SK-N-SH (cell line): Measurements from ENCODE around the gene PPP1R36. TPM values are rescaled to one million over a fixed set of nuclear protein-coding genes. Genes with fewer than 3 reads are reported as not detected.

ENCODE experiments used
- CTCF ChIA-PET: fragments of 300-600, 350-600 bp; formaldehyde crosslinking; extraction: SDS; loops from one replicate; lab custom pipeline; 2021; lab: Yijun Ruan, JAX
- POLR2A ChIA-PET: fragments of 350-600 bp; sonication (Branson Sonifier 250); formaldehyde crosslinking; extraction: SDS; loops from one replicate; lab custom pipeline; 2020; ENCODE audit warnings: antibody characterized with exemption, inconsistent platforms; lab: Yijun Ruan, JAX
- DNase-seq: peaks from one replicate; pipeline ENCODE4 v3.0.0; 2012
- H2AFZ ChIP-seq: fragments of 200-600 bp; sonication (generic); 2 replicates; pipeline ENCODE4 v1.8.1; 2016; ENCODE audit warnings: antibody characterized with exemption, mild to moderate bottlenecking, low read depth
- H3F3A ChIP-seq: fragments of 200-600 bp; sonication (generic); replicated peaks from 2 replicates; pipeline ENCODE3; 2016; ENCODE audit warnings: antibody characterized with exemption, mild to moderate bottlenecking; ENCODE audit not compliant: insufficient read depth
- H3K27ac ChIP-seq, 2 experiments: fragments of 200-500 bp in 1 of 2; fragments of 200-600 bp in 1 of 2; sonication (Bioruptor generic) in 1 of 2; sonication (generic), shearing (Covaris generic) in 1 of 2; 2 replicates each; pipeline versions ENCODE4 v1.5.1 to v1.6.1; 2014 to 2016; ENCODE audit warnings: low read depth in 2 of 2, inconsistent platforms in 1 of 2, low read length in 1 of 2, mild to moderate bottlenecking in 1 of 2, mixed read lengths in 1 of 2
- H3K27me3 ChIP-seq: fragments of 200-600 bp; sonication (generic), shearing (Covaris generic); 2 replicates; pipeline ENCODE4 v1.6.1; 2016; ENCODE audit warnings: mixed run types; ENCODE audit not compliant: insufficient read depth
- H3K36me3 ChIP-seq, 2 experiments: fragments of 200-500 bp in 1 of 2; fragments of 200-600 bp in 1 of 2; sonication (Bioruptor generic) in 1 of 2; sonication (generic) in 1 of 2; replicated peaks in 1 of 2; 2 replicates each; pipeline versions ENCODE3 to v1.5.1; 2014 to 2016; ENCODE audit warnings: low read length in 1 of 2, mild to moderate bottlenecking in 1 of 2; ENCODE audit not compliant: insufficient read depth in 2 of 2, control insufficient read depth in 1 of 2
- H3K4me1 ChIP-seq, 2 experiments: fragments of 200-500 bp in 1 of 2; fragments of 200-600 bp in 1 of 2; sonication (Bioruptor generic) in 1 of 2; sonication (generic), shearing (Covaris generic) in 1 of 2; 2 replicates each; pipeline versions ENCODE4 v1.5.1 to v1.6.1; 2014 to 2016; ENCODE audit warnings: low read depth in 1 of 2, low read length in 1 of 2, mixed run types in 1 of 2; ENCODE audit not compliant: insufficient read depth in 2 of 2, control insufficient read depth in 1 of 2
- H3K4me2 ChIP-seq: fragments of 200-600 bp; sonication (generic), shearing (Covaris generic); 2 replicates; pipeline ENCODE4 v1.6.1; 2017; ENCODE audit warnings: mixed run types
- H3K4me3 ChIP-seq, 2 experiments: fragments of 200-500 bp in 1 of 2; fragments of 200-600 bp in 1 of 2; sonication (Bioruptor generic) in 1 of 2; sonication (generic), shearing (Covaris generic) in 1 of 2; 2 replicates each; pipeline versions ENCODE4 v1.5.1 to v1.8.1; 2014 to 2016; ENCODE audit warnings: low read depth in 2 of 2, inconsistent platforms in 1 of 2, low read length in 1 of 2, mild to moderate bottlenecking in 1 of 2, mixed read lengths in 1 of 2, moderate library complexity in 1 of 2
- H3K79me2 ChIP-seq: fragments of 200-600 bp; sonication (generic); 2 replicates; pipeline ENCODE4 v1.8.1; 2017; ENCODE audit warnings: mild to moderate bottlenecking; ENCODE audit not compliant: insufficient read depth
- H3K9ac ChIP-seq: fragments of 200-600 bp; sonication (generic); 2 replicates; pipeline ENCODE4 v1.6.1; 2017; ENCODE audit warnings: mixed run types
- H3K9me2 ChIP-seq: fragments of 200-600 bp; sonication (generic); 2 replicates; pipeline ENCODE4 v1.6.1; 2017; ENCODE audit warnings: mixed run types
- H3K9me3 ChIP-seq: fragments of 200-600 bp; sonication (generic); 2 replicates; pipeline ENCODE4 v1.6.1; 2017; ENCODE audit warnings: mixed run types, mild to moderate bottlenecking, moderate library complexity
- H4K20me1 ChIP-seq: fragments of 200-600 bp; sonication (generic); 2 replicates; pipeline ENCODE4 v1.6.1; 2017; ENCODE audit warnings: mild to moderate bottlenecking, mixed run types; ENCODE audit not compliant: insufficient read depth
- CHD2 ChIP-seq: fragments of 150-350 bp; IDR thresholded peaks from 2 replicates; pipeline ENCODE4 v1.6.1; 2018; ENCODE audit warnings: low read length; ENCODE audit not compliant: partially characterized antibody
- ELF1 ChIP-seq: IDR thresholded peaks from 2 replicates; pipeline ENCODE4 v1.4.0; 2012
- EP300 ChIP-seq, 2 experiments: IDR thresholded peaks; 2 replicates each; pipeline versions ENCODE4 v1.4.0 to v1.6.1; 2012; ENCODE audit warnings: borderline replicate concordance in 1 of 2, low read depth in 1 of 2, low read length in 1 of 2
- EZH2phosphoT487 ChIP-seq: fragments of 200-600 bp; sonication (generic); IDR thresholded peaks from 2 replicates; pipeline ENCODE4 v1.6.1; 2017; ENCODE audit warnings: low read depth, mixed run types, mild to moderate bottlenecking, antibody characterized with exemption, moderate library complexity, borderline replicate concordance
- FOSL2 ChIP-seq: IDR thresholded peaks from 2 replicates; pipeline ENCODE4 v1.4.0; 2012; ENCODE audit warnings: low read depth, mild to moderate bottlenecking, moderate library complexity, borderline replicate concordance
- FOXM1 ChIP-seq: IDR thresholded peaks from 2 replicates; pipeline ENCODE4 v1.4.0; 2012; ENCODE audit warnings: low read depth, mild to moderate bottlenecking
- GABPA ChIP-seq: IDR thresholded peaks from 2 replicates; pipeline ENCODE4 v1.4.0; 2012; ENCODE audit warnings: low read depth, mild to moderate bottlenecking
- GATA2 ChIP-seq: sonication (generic); formaldehyde crosslinking; IDR thresholded peaks from 2 replicates; pipeline ENCODE4 v1.5.0; 2020; ENCODE audit warnings: mild to moderate bottlenecking, missing genetic modification reagents
- JUND ChIP-seq: IDR thresholded peaks from 2 replicates; pipeline ENCODE4 v1.4.0; 2012
- MEF2A ChIP-seq: IDR thresholded peaks from 2 replicates; pipeline ENCODE4 v1.4.0; 2012; ENCODE audit warnings: low read depth, borderline replicate concordance
- NFIC ChIP-seq: IDR thresholded peaks from 2 replicates; pipeline ENCODE4 v1.4.0; 2012; ENCODE audit warnings: borderline replicate concordance
- NRF1 ChIP-seq: IDR thresholded peaks from 2 replicates; pipeline ENCODE4 v1.6.1; 2012; ENCODE audit warnings: low read depth, mild to moderate bottlenecking, low read length
- PBX3 ChIP-seq: IDR thresholded peaks from 2 replicates; pipeline ENCODE4; 2012
- RAD21 ChIP-seq: IDR thresholded peaks from 2 replicates; pipeline ENCODE4 v1.6.1; 2012; ENCODE audit warnings: mild to moderate bottlenecking, low read length
- RCOR1 ChIP-seq: fragments of 150-350 bp; IDR thresholded peaks from 2 replicates; pipeline ENCODE4 v1.6.1; 2017; ENCODE audit warnings: antibody characterized with exemption, low read length
- SIN3A ChIP-seq: IDR thresholded peaks from 2 replicates; pipeline ENCODE4 v1.6.1; 2012; ENCODE audit warnings: low read depth, mild to moderate bottlenecking, low read length, moderate library complexity, borderline replicate concordance
- TAF1 ChIP-seq: IDR thresholded peaks from 2 replicates; pipeline ENCODE4 v1.6.1; 2012; ENCODE audit warnings: low read depth, mild to moderate bottlenecking, low read length, moderate library complexity, borderline replicate concordance
- TCF12 ChIP-seq: IDR thresholded peaks from 2 replicates; pipeline ENCODE4 v1.4.0; 2012
- TEAD4 ChIP-seq: IDR thresholded peaks from 2 replicates; pipeline ENCODE4 v1.4.0; 2012; ENCODE audit warnings: mild to moderate bottlenecking, borderline replicate concordance; ENCODE audit not compliant: insufficient read depth
- YY1 ChIP-seq: IDR thresholded peaks from 2 replicates; pipeline ENCODE4 v1.4.0; 2012; ENCODE audit warnings: low read depth, mild to moderate bottlenecking
- ZBTB33 ChIP-seq: IDR thresholded peaks from 2 replicates; pipeline ENCODE4 v1.4.0; 2012; ENCODE audit warnings: low read depth, borderline replicate concordance
- WGBS: methylation state at CpG from one replicate; pipeline ENCODE4 v1.1.6; 2017; ENCODE audit warnings: low lambda C conversion rate; 5-methylcytosine and 5-hydroxymethylcytosine counted together
- polyA plus RNA-seq, 3 experiments: library from polyadenylated mRNA; depleted of rRNA; stranded (reverse); fragments of >200 nt; gene quantifications; 2 replicates each; pipeline ENCODE4 v1.2.3, GENCODE V29; 2012
- TF ChIP-seq, protein P1 (sequence below): IDR thresholded peaks from 2 replicates; pipeline ENCODE4 v1.6.1; 2012; ENCODE audit warnings: mild to moderate bottlenecking, low read depth, low read length, moderate library complexity
- TF ChIP-seq, protein P2 (sequence below): fragments of 200-600 bp; sonication (generic); IDR thresholded peaks from 2 replicates; pipeline ENCODE4 v1.6.1; 2017; ENCODE audit warnings: antibody characterized with exemption, mild to moderate bottlenecking, moderate library complexity

PPP1R36 gene
- polyA plus RNA-seq, 1 of the 3 experiments (the other 2 are of a cell fraction), result 0.08 TPM

DNA sequence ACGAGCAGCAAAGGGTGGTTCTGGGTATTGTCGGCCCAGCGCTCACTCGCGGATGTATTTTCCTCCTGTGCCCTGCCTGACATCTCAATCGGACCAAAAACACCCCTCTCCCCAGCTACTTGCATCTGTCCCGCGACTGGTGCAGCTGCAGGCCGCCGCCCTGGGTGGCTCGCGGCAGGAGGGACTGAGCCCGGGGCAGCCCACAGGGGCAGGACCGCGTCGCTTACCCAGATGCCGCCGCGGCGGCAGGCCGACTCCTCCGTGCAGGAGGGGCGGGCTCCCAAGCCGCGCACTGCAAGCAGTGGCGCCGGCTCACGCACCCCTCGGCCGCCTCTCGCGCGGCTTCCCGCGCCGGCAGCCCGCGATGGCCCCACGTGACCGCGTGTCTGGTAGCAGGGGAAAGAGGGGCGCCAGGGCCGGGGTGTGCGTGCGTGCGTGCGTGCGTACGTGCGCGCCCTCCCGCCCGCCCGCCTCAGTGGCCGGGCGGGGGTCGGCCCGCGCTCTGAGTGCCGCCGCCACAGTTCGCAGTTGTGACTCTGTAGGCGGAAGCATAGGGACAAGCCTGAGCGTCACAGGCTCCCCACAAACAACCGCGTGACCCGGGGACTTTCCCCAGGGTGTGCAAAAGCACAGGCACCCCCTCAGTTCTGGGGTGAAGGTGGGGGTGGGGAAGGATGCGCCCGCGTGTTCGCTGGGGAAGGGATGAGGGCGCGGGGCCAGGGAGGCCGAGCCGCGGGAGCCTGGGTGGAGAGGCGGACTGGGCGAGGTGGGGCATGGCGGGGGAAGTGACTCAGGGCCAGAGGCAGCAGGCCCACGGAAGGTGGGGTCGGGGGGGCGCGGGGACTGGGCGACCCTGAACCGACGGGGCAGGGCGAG, 46.1 kb upstream of the PPP1R36 start, which contains the start of gene ZBTB25:
TSS of gene ZBTB25 (minus strand) at position 405 of the 876 bp plus-strand sequence. CDS start 13,305 bp downstream, outside the sequence.
- Histone ChIP-seq H3K27ac (peak within 1 kb of the TSS; percentile 95 to 99), H2AFZ (peak within 1 kb of the TSS; percentile 87), H3K9me3 (no peaks in the 10 kb centered on the region), H3K9me2 (no peaks in the 10 kb centered on the region), H3K79me2 (peaks cover 89% of the 10 kb centered on the region), H3K9ac (peak within 1 kb of the TSS; percentile 97), H3K4me3 (peak within 1 kb of the TSS; percentile 92), H3K27me3 (no peaks in the 10 kb centered on the region), H3K4me1 (peaks cover 34 to 37% of the 10 kb centered on the region in 2 experiments), H3K4me2 (peak within 1 kb of the TSS; percentile 98), H3F3A (peaks cover 26% of the 10 kb centered on the region), H4K20me1 (peaks cover 35% of the 10 kb centered on the region), H3K36me3 (peaks cover 0 to 6% of the 10 kb centered on the region in 2 experiments)
- DNase-seq, result peak; percentile 90
- POLR2A ChIA-PET, result interaction anchor here (1.1 to 2.3 kb wide), 4 partner anchors 14 to 165 kb away, joined by 3 to 7 read pairs (median 6); partner anchors contain the start of gene HSPA2
- CTCF ChIA-PET, result interaction anchor here (1.1 to 5.6 kb wide), 6 partner anchors 19 to 160 kb away, joined by 3 to 20 read pairs (median 6); no protein-coding TSS in a partner anchor
- WGBS, result 0% methylated on average over 28 of the region's 87 CpGs
- TF ChIP-seq NFIC, result no peak; the same call in 1 of the 2 replicates
- peak; percentile 92 for TF ChIP-seq ZBTB33
- no peak for TF ChIP-seq JUND
- no peak for TF ChIP-seq RCOR1
- no peak for TF ChIP-seq EZH2phosphoT487
- TF ChIP-seq PBX3, result no peak
- no peak for TF ChIP-seq ELF1
- no peak for TF ChIP-seq FOXM1
- TF ChIP-seq TAF1, result peak; percentile 58; the same call in 1 of the 2 replicates
- peak; percentile 68; the same call in 1 of the 2 replicates for TF ChIP-seq SIN3A
- TF ChIP-seq EP300 (IDR thresholded peaks at IDR 0.05; ENCODE audit: borderline replicate concordance in 1 of 2, low read depth in 1 of 2, low read length in 1 of 2), result no peak; a peak in 1 of 4 replicates
- TF ChIP-seq TEAD4, result no peak
- peak; percentile 61 for TF ChIP-seq NRF1
- TF ChIP-seq, protein P1, sequence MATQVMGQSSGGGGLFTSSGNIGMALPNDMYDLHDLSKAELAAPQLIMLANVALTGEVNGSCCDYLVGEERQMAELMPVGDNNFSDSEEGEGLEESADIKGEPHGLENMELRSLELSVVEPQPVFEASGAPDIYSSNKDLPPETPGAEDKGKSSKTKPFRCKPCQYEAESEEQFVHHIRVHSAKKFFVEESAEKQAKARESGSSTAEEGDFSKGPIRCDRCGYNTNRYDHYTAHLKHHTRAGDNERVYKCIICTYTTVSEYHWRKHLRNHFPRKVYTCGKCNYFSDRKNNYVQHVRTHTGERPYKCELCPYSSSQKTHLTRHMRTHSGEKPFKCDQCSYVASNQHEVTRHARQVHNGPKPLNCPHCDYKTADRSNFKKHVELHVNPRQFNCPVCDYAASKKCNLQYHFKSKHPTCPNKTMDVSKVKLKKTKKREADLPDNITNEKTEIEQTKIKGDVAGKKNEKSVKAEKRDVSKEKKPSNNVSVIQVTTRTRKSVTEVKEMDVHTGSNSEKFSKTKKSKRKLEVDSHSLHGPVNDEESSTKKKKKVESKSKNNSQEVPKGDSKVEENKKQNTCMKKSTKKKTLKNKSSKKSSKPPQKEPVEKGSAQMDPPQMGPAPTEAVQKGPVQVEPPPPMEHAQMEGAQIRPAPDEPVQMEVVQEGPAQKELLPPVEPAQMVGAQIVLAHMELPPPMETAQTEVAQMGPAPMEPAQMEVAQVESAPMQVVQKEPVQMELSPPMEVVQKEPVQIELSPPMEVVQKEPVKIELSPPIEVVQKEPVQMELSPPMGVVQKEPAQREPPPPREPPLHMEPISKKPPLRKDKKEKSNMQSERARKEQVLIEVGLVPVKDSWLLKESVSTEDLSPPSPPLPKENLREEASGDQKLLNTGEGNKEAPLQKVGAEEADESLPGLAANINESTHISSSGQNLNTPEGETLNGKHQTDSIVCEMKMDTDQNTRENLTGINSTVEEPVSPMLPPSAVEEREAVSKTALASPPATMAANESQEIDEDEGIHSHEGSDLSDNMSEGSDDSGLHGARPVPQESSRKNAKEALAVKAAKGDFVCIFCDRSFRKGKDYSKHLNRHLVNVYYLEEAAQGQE, result no peak
- no peak for TF ChIP-seq GATA2 (CRISPR knock-in tag)
- no peak for TF ChIP-seq MEF2A
- no peak for TF ChIP-seq FOSL2
- TF ChIP-seq RAD21, result no peak
- peak; percentile 98 for TF ChIP-seq CHD2
- TF ChIP-seq, protein P2, sequence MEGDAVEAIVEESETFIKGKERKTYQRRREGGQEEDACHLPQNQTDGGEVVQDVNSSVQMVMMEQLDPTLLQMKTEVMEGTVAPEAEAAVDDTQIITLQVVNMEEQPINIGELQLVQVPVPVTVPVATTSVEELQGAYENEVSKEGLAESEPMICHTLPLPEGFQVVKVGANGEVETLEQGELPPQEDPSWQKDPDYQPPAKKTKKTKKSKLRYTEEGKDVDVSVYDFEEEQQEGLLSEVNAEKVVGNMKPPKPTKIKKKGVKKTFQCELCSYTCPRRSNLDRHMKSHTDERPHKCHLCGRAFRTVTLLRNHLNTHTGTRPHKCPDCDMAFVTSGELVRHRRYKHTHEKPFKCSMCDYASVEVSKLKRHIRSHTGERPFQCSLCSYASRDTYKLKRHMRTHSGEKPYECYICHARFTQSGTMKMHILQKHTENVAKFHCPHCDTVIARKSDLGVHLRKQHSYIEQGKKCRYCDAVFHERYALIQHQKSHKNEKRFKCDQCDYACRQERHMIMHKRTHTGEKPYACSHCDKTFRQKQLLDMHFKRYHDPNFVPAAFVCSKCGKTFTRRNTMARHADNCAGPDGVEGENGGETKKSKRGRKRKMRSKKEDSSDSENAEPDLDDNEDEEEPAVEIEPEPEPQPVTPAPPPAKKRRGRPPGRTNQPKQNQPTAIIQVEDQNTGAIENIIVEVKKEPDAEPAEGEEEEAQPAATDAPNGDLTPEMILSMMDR, result no peak
- TF ChIP-seq GABPA, result no peak
- no peak for TF ChIP-seq TCF12
- no peak for TF ChIP-seq YY1
